Panc1 (cell line): Measurements from ENCODE around the gene DNAH6. TPM values are rescaled to one million over a fixed set of nuclear protein-coding genes. Genes with fewer than 3 reads are reported as not detected.
"Not testable (repeated sequence)": the region's sequence is repeated elsewhere in the genome, so short reads cannot be mapped to it uniquely, and the experiment has no call there.

Experiments
- ATAC-seq: fragments of 200-7000 bp; cut with Tn5 transposase; 2 replicates; pipeline ENCODE4 v1.9.1; 2020; ENCODE audit warnings: mild to moderate bottlenecking, moderate library complexity
- BruUV-seq: library from RNA; stranded (reverse); fragments of 400-500 nt; replicated peaks from 2 replicates; lab custom pipeline; 2021; lab: Mats Ljungman, UMichigan
- CTCF ChIA-PET: fragments of 300-600 bp; sonication (Branson Sonifier 250); formaldehyde crosslinking; loops from one replicate; lab custom pipeline; 2022; ENCODE audit warnings: antibody characterized with exemption; lab: Charles Lee
- POLR2A ChIA-PET: fragments of 300-600 bp; sonication (Branson Sonifier 250); formaldehyde crosslinking; loops from one replicate; lab custom pipeline; 2022; ENCODE audit warnings: antibody characterized with exemption; lab: Charles Lee
- DNase-seq: peaks from one replicate; pipeline ENCODE4 v3.0.0-alpha.2; 2010; ENCODE audit warnings: low read depth, low spot score
- H3K27ac ChIP-seq: 2 replicates; pipeline ENCODE4 v1.5.1; 2011; ENCODE audit warnings: mild to moderate bottlenecking, low read length, inconsistent platforms
- H3K27me3 ChIP-seq: fragments of 200-500 bp; sonication (Bioruptor generic); 2 replicates; pipeline ENCODE4 v1.6.0; 2014; ENCODE audit warnings: low read length, inconsistent platforms; ENCODE audit not compliant: control insufficient read depth, insufficient read depth
- H3K36me3 ChIP-seq: fragments of 200-500 bp; sonication (Bioruptor generic); 2 replicates; pipeline ENCODE4 v1.5.1; 2014; ENCODE audit warnings: inconsistent platforms, mild to moderate bottlenecking, low read length, moderate library complexity; ENCODE audit not compliant: control insufficient read depth, insufficient read depth
- H3K4me1 ChIP-seq: 2 replicates; pipeline ENCODE4 v1.5.1; 2011; ENCODE audit warnings: inconsistent platforms, mild to moderate bottlenecking, low read length, moderate library complexity; ENCODE audit not compliant: control insufficient read depth, insufficient read depth
- H3K4me3 ChIP-seq, 2 experiments: 2 replicates each; pipeline ENCODE4 v1.5.1; 2011 to 2012; ENCODE audit warnings: low read depth in 2 of 2, low read length in 2 of 2, mild to moderate bottlenecking in 2 of 2, inconsistent platforms in 1 of 2, moderate library complexity in 1 of 2
- H3K9me3 ChIP-seq: fragments of 200-500 bp; sonication (Bioruptor generic); 2 replicates; pipeline ENCODE4 v1.5.1; 2014; ENCODE audit warnings: low read depth, mild to moderate bottlenecking, inconsistent platforms, low read length, moderate library complexity; ENCODE audit not compliant: control insufficient read depth, insufficient read depth
- POLR2AphosphoS5 ChIP-seq: IDR thresholded peaks from 2 replicates; pipeline ENCODE4 v1.6.1; 2012; ENCODE audit warnings: mild to moderate bottlenecking, low read depth, low read length, moderate library complexity
- REST ChIP-seq, 2 experiments: IDR thresholded peaks; 2 replicates each; pipeline ENCODE4 v1.6.1; 2011 to 2012; ENCODE audit warnings: low read depth in 2 of 2, control low read depth in 1 of 2, low read length in 1 of 2, mild to moderate bottlenecking in 1 of 2, moderate library complexity in 1 of 2; ENCODE audit not compliant: insufficient read depth in 1 of 2
- SIN3A ChIP-seq: IDR thresholded peaks from 2 replicates; pipeline ENCODE4 v1.6.1; 2012; ENCODE audit warnings: low read depth, mild to moderate bottlenecking, low read length, moderate library complexity, borderline replicate concordance; ENCODE audit not compliant: insufficient read depth
- TCF7L2 ChIP-seq: IDR thresholded peaks from 2 replicates; pipeline ENCODE4 v1.6.1; 2011; ENCODE audit warnings: mild to moderate bottlenecking, low read depth, low read length, inconsistent platforms
- in situ Hi-C: cut with HindIII; loops from 2 replicates; pipeline ENCODE4 v1.10.0; 2016; ENCODE audit warnings: low sequenced_read_pairs, low pct_unique_long_range_greater_than_20kb
- intact Hi-C: fragments of 100-400 bp; cut with micrococcal nuclease; formaldehyde crosslinking; loops from one replicate; pipeline ENCODE4 v1.10.0; 2022; ENCODE audit not compliant: unreplicated experiment
- total RNA-seq: library from RNA; stranded (reverse); gene quantifications from one replicate; pipeline ENCODE4 v1.2.1, GENCODE V29; 2021; ENCODE audit not compliant: unreplicated experiment
- TF ChIP-seq, protein P1 (sequence below): fragments of 450-650 bp; IDR thresholded peaks from 2 replicates; pipeline ENCODE4 v1.5.1; 2017; ENCODE audit warnings: mild to moderate bottlenecking

DNAH6 gene
- total RNA-seq, 1 experiment from 2014 or later, result 0.26 TPM

- no peaks in the 10 kb centered on the region for H3K27me3 ChIP-seq
- no peaks in the 10 kb centered on the region for H3K36me3 ChIP-seq
- H3K4me1 ChIP-seq, result no peaks in the 10 kb centered on the region
- in situ Hi-C loops, result no loop called here
- H3K9me3 ChIP-seq, result no peaks in the 10 kb centered on the region; the same call in 1 of the 2 replicates
- no peak for ATAC-seq
- ChIA-PET CTCF (interaction anchor here (0.6 kb wide), 1 partner anchor 17 kb away, joined by 3 read pairs; no protein-coding TSS in a partner anchor), POLR2A (no interaction called here)
- no peak for TF ChIP-seq REST (IDR thresholded peaks at IDR 0.05; ENCODE audit: insufficient read depth in 1 of 2, low read depth in 2 of 2, low read length in 1 of 2)
- TF ChIP-seq POLR2AphosphoS5, result no peak
- no peak for TF ChIP-seq SIN3A
- no peak for TF ChIP-seq TCF7L2
- TF ChIP-seq, protein P1, sequence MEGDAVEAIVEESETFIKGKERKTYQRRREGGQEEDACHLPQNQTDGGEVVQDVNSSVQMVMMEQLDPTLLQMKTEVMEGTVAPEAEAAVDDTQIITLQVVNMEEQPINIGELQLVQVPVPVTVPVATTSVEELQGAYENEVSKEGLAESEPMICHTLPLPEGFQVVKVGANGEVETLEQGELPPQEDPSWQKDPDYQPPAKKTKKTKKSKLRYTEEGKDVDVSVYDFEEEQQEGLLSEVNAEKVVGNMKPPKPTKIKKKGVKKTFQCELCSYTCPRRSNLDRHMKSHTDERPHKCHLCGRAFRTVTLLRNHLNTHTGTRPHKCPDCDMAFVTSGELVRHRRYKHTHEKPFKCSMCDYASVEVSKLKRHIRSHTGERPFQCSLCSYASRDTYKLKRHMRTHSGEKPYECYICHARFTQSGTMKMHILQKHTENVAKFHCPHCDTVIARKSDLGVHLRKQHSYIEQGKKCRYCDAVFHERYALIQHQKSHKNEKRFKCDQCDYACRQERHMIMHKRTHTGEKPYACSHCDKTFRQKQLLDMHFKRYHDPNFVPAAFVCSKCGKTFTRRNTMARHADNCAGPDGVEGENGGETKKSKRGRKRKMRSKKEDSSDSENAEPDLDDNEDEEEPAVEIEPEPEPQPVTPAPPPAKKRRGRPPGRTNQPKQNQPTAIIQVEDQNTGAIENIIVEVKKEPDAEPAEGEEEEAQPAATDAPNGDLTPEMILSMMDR, result no peak
- no peak for DNase-seq
- no TSS peak for BruUV-seq
- H3K4me3 ChIP-seq, result no peak overlapping the region
- no peak overlapping the region for H3K27ac ChIP-seq
- intact Hi-C loops, result no loop called here
Measured at GRCh38 chr2:84467389-84467788, 48.9 kb upstream of the DNAH6 start.

- CTCF ChIA-PET, ATAC-seq, DNase-seq: not testable (repeated sequence)
Measured at GRCh38 chr2:84472423-84472822, 43.9 kb upstream of the DNAH6 start.

GRCh38 chr2:84472856-84473565, 43.3 kb upstream of the DNAH6 start:
- BruUV-seq, result no TSS peak
- H3K36me3 ChIP-seq, result no peaks in the 10 kb centered on the region
- intact Hi-C loops, result no loop called here
- POLR2A ChIA-PET, result no interaction called here
- CTCF ChIA-PET, result no interaction called here
- no peaks in the 10 kb centered on the region for H3K27me3 ChIP-seq
- no peak overlapping the region for H3K4me3 ChIP-seq
- no peak overlapping the region for H3K27ac ChIP-seq
- no peaks in the 10 kb centered on the region for H3K4me1 ChIP-seq
- no peak for DNase-seq
- in situ Hi-C loops, result no loop called here
- TF ChIP-seq, protein P1, result no peak
- TF ChIP-seq POLR2AphosphoS5, result no peak
- TF ChIP-seq TCF7L2, result no peak
- TF ChIP-seq REST (IDR thresholded peaks at IDR 0.05; ENCODE audit: insufficient read depth in 1 of 2, low read depth in 2 of 2, low read length in 1 of 2), result no peak
- no peak for TF ChIP-seq SIN3A
- no peaks in the 10 kb centered on the region; the same call in 1 of the 2 replicates for H3K9me3 ChIP-seq
- ATAC-seq, result no peak

More at GRCh38 chr2:84472423-84472822, 43.9 kb upstream of the DNAH6 start:
- POLR2A ChIA-PET, H3K4me3 ChIP-seq, intact Hi-C loops, in situ Hi-C loops, H3K9me3 ChIP-seq, H3K27me3 ChIP-seq, H3K4me1 ChIP-seq, H3K36me3 ChIP-seq, BruUV-seq, H3K27ac ChIP-seq: not testable (repeated sequence)
